Measurements from ENCODE around the gene CBR1. TPM values are rescaled to one million over a fixed set of nuclear protein-coding genes. Genes with fewer than 3 reads are reported as not detected.

CBR1 gene
- total RNA-seq, 1 experiment from 2014 or later = 27.8 TPM

- H3K27me3 ChIP-seq (ENCODE audit: control insufficient read depth, insufficient read depth, low read length) = no peaks in the 10 kb centered on the region
- POLR2A ChIA-PET = no interaction called here
- peaks cover 5% of the 10 kb centered on the region for H3K36me3 ChIP-seq (ENCODE audit: control insufficient read depth, insufficient read depth, low read length)
- intact Hi-C loops (cut with micrococcal nuclease; ENCODE audit: unreplicated experiment) = no loop called here
- CTCF ChIA-PET = no interaction called here
- H3K9me3 ChIP-seq (ENCODE audit: control insufficient read depth, insufficient read depth, low read depth, low read length) = no peaks in the 10 kb centered on the region
- in situ Hi-C loops (cut with HindIII; ENCODE audit: low pct_unique_long_range_greater_than_20kb, low sequenced_read_pairs) = no loop called here
- BruUV-seq (replicated peaks) = no TSS peak
- H3K4me1 ChIP-seq (ENCODE audit: control insufficient read depth, insufficient read depth, low read length) = no peaks in the 10 kb centered on the region
- no peak overlapping the region for H3K4me3 ChIP-seq (ENCODE audit: low read depth in 2 of 2, low read length in 2 of 2)
- DNase-seq (ENCODE audit: low read depth, low spot score) = no peak
- TF ChIP-seq SIN3A (IDR thresholded peaks at IDR 0.05; ENCODE audit: borderline replicate concordance, insufficient read depth, low read depth, low read length) = no peak
- TF ChIP-seq TCF7L2 (IDR thresholded peaks at IDR 0.05; ENCODE audit: low read depth, low read length) = no peak
- no peak for TF ChIP-seq POLR2AphosphoS5 (IDR thresholded peaks at IDR 0.05; ENCODE audit: low read depth, low read length)
- TF ChIP-seq REST (IDR thresholded peaks at IDR 0.05; ENCODE audit: insufficient read depth in 1 of 2, low read depth in 2 of 2, low read length in 1 of 2) = no peak
- no peak for TF ChIP-seq CTCF (IDR thresholded peaks at IDR 0.05)
- H3K27ac ChIP-seq (ENCODE audit: low read length) = no peak overlapping the region
- no peak for ATAC-seq
Measured at GRCh38 chr21:36055551-36055950, 14.3 kb upstream of the CBR1 start.

DNA sequence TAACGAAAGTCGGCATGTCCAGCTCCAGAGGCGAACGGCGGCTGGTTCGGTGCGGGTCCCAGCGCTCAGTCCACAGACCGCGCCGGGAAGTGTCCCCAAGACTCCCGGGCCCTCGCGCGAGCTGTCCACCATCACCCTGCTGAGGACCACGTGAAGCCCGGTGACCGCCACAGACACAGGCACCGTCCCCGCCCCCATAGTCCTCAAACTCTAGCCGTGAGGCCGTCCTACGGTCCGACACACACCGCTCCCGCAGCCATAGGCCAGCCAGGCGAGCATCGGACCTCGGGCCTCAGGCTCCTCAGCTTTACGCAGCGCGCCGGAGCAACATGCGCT lies 10.0 kb upstream of the CBR1 start:
- no TSS peak for BruUV-seq (replicated peaks)
- in situ Hi-C loops (cut with HindIII; ENCODE audit: low pct_unique_long_range_greater_than_20kb, low sequenced_read_pairs) (no loop called here), intact Hi-C loops (cut with micrococcal nuclease; ENCODE audit: unreplicated experiment) (no loop called here)
- Histone ChIP-seq H3K4me1 (ENCODE audit: control insufficient read depth, insufficient read depth, low read length) (peaks cover 3% of the 10 kb centered on the region; the same call in 1 of the 2 replicates), H3K27ac (ENCODE audit: low read length) (peak overlapping the region; percentile 93), H3K27me3 (ENCODE audit: control insufficient read depth, insufficient read depth, low read length) (no peaks in the 10 kb centered on the region), H3K9me3 (ENCODE audit: control insufficient read depth, insufficient read depth, low read depth, low read length) (no peaks in the 10 kb centered on the region), H3K4me3 (ENCODE audit: low read depth in 2 of 2, low read length in 2 of 2) (peak overlapping the region; percentile 74 to 87), H3K36me3 (ENCODE audit: control insufficient read depth, insufficient read depth, low read length) (peaks cover 2% of the 10 kb centered on the region; the same call in 1 of the 2 replicates)
- ATAC-seq (peak; percentile 78), DNase-seq (ENCODE audit: low read depth, low spot score) (peak; percentile 27)
- POLR2A ChIA-PET = interaction anchor here (0.8 kb wide), 1 partner anchor 10 kb away, joined by 5 read pairs; the partner anchor contains the start of gene CBR1
- TF ChIP-seq SIN3A (IDR thresholded peaks at IDR 0.05; ENCODE audit: borderline replicate concordance, insufficient read depth, low read depth, low read length) (no peak), REST (IDR thresholded peaks at IDR 0.05; ENCODE audit: insufficient read depth in 1 of 2, low read depth in 2 of 2, low read length in 1 of 2) (no peak), POLR2AphosphoS5 (IDR thresholded peaks at IDR 0.05; ENCODE audit: low read depth, low read length) (no peak)
- CTCF ChIA-PET = interaction anchor here (1.1 kb wide), 1 partner anchor 53 kb away, joined by 4 read pairs; no protein-coding TSS in a partner anchor

Data from Panc1 (cell line).